K562 (cell line): ENCODE results near the gene NIPAL3. TPM values are rescaled to one million over a fixed set of nuclear protein-coding genes. Genes with fewer than 3 reads are reported as not detected.
A peak's percentile ranks its signal among the peaks of the same experiment; 100 is the strongest.

Source experiments
- CAMTA2 ChIP-seq: fragments of 250-450 bp; sonication (Bioruptor Pico); conservative IDR thresholded peaks from 2 replicates; pipeline ENCODE4 v1.5.1; 2022
- CBFA2T3 ChIP-seq: fragments of 450-650 bp; IDR thresholded peaks from 2 replicates; pipeline ENCODE4 v1.6.1; 2017
- EWSR1 ChIP-seq: fragments of 450-650 bp; IDR thresholded peaks from 2 replicates; pipeline ENCODE4 v1.6.1; 2018; ENCODE audit warnings: borderline replicate concordance, mild to moderate bottlenecking, low read depth, moderate library complexity; ENCODE audit not compliant: partially characterized antibody
- FOXK2 ChIP-seq, 2 experiments: fragments of 450-650 bp; IDR thresholded peaks in 1 of 2; conservative IDR thresholded peaks in 1 of 2; 2 replicates each; pipeline ENCODE4 v1.6.1; 2016; ENCODE audit warnings: low read depth in 2 of 2, mild to moderate bottlenecking in 1 of 2
- HLTF ChIP-seq: fragments of 450-650 bp; IDR thresholded peaks from 2 replicates; pipeline ENCODE4 v1.6.1; 2016
- L3MBTL2 ChIP-seq: fragments of 450-650 bp; IDR thresholded peaks from 2 replicates; pipeline ENCODE4 v1.6.1; 2016; ENCODE audit warnings: mild to moderate bottlenecking, moderate library complexity
- NFE2 ChIP-seq: IDR thresholded peaks from 2 replicates; pipeline ENCODE4 v1.6.1; 2014; ENCODE audit warnings: antibody characterized with exemption, low read depth
- PCBP1 ChIP-seq: fragments of 200-400 bp; formaldehyde crosslinking; IDR thresholded peaks from 2 replicates; pipeline ENCODE4 v1.6.1; 2018; ENCODE audit warnings: mild to moderate bottlenecking, low read depth, low read length; ENCODE audit not compliant: poor library complexity, severe bottlenecking
- SIX5 ChIP-seq, 2 experiments: IDR thresholded peaks; 2 replicates each; pipeline ENCODE4 v1.6.1; 2011; ENCODE audit warnings: low read length in 2 of 2, borderline replicate concordance in 1 of 2, low read depth in 1 of 2, mild to moderate bottlenecking in 1 of 2, moderate library complexity in 1 of 2; ENCODE audit not compliant: insufficient read depth in 1 of 2
- SRF ChIP-seq, 2 experiments: fragments of 250-450, 450-650 bp in 1 of 2; sonication (Bioruptor Pico) in 1 of 2; sonication (generic) in 1 of 2; formaldehyde crosslinking; IDR thresholded peaks; 2 replicates each; pipeline versions ENCODE4 v1.5.0 to v1.5.1; 2020 to 2022; ENCODE audit warnings: mild to moderate bottlenecking in 1 of 2, missing genetic modification reagents in 1 of 2
- TCF3 ChIP-seq: sonication (generic); formaldehyde crosslinking; IDR thresholded peaks from 2 replicates; pipeline ENCODE4 v1.4.0; 2020; ENCODE audit warnings: mild to moderate bottlenecking, missing genetic modification reagents
- TEAD1 ChIP-seq, 2 experiments: fragments of 450-650 bp in 1 of 2; sonication (generic) in 1 of 2; formaldehyde crosslinking; IDR thresholded peaks; 2 replicates each; pipeline versions ENCODE4 v1.4.0 to v1.8.0; 2020 to 2022; ENCODE audit warnings: mild to moderate bottlenecking in 2 of 2, missing genetic modification reagents in 1 of 2
- polyA plus RNA-seq, 8 experiments: library from polyadenylated mRNA; depleted of rRNA in 4 of 8; stranded (reverse) in 5 of 8; unstranded in 3 of 8; fragments of >200 nt; fragmentation: Nextera tagmentation in 2 of 8; fragmentation: Illumina TruSeq in 1 of 8; extraction: Ambion mirVana in 2 of 8; extraction: Trizol in 1 of 8; gene quantifications; 2 replicates each; pipeline versions ENCODE4 v1.2.1 to v1.2.3, GENCODE V29; 2011 to 2014; ENCODE audit warnings: inconsistent platforms in 1 of 8, missing spikeins in 1 of 8
- total RNA-seq, 7 experiments: library from RNA; depleted of rRNA in 6 of 7; stranded (reverse); fragments of >200 nt in 6 of 7; fragmentation: Illumina TruSeq in 2 of 7; extraction: Trizol in 2 of 7; gene quantifications; 2 replicates each; pipeline versions ENCODE4 v1.2.1 to v1.2.3, GENCODE V29; 2011 to 2021; ENCODE audit warnings: low replicate concordance in 1 of 7
- TF ChIP-seq, protein P1 (sequence below), 2 experiments: fragments of 450-650 bp in 1 of 2; sonication (generic) in 1 of 2; formaldehyde crosslinking in 1 of 2; IDR thresholded peaks; 2 replicates each; pipeline versions ENCODE4 v1.7.1 to v1.9.0; 2016 to 2022; ENCODE audit warnings: inconsistent platforms in 1 of 2, mild to moderate bottlenecking in 1 of 2, missing genetic modification reagents in 1 of 2
- TF ChIP-seq, protein P2 (sequence below): sonication (generic); formaldehyde crosslinking; IDR thresholded peaks from 2 replicates; pipeline ENCODE4 v1.9.0; 2022; ENCODE audit warnings: mild to moderate bottlenecking, missing genetic modification reagents
- TF ChIP-seq, protein P3 (sequence below), 2 experiments: fragments of 250-450 bp in 1 of 2; fragments of 450-650 bp in 1 of 2; sonication (Bioruptor Pico) in 1 of 2; IDR thresholded peaks; 2 replicates each; pipeline versions ENCODE4 v1.6.1 to v1.8.0; 2016 to 2021; ENCODE audit warnings: mild to moderate bottlenecking in 2 of 2, moderate library complexity in 2 of 2, missing compliant biosample characterization in 1 of 2, missing genetic modification characterization in 1 of 2

Gene NIPAL3
- total and polyA plus RNA-seq, 9 of the 15 experiments (the other 6 are each of a cell fraction or from before 2014, with no cell fraction given) = 10.5 to 26.3 (median 16.0) TPM

- TF ChIP-seq, protein P1, sequence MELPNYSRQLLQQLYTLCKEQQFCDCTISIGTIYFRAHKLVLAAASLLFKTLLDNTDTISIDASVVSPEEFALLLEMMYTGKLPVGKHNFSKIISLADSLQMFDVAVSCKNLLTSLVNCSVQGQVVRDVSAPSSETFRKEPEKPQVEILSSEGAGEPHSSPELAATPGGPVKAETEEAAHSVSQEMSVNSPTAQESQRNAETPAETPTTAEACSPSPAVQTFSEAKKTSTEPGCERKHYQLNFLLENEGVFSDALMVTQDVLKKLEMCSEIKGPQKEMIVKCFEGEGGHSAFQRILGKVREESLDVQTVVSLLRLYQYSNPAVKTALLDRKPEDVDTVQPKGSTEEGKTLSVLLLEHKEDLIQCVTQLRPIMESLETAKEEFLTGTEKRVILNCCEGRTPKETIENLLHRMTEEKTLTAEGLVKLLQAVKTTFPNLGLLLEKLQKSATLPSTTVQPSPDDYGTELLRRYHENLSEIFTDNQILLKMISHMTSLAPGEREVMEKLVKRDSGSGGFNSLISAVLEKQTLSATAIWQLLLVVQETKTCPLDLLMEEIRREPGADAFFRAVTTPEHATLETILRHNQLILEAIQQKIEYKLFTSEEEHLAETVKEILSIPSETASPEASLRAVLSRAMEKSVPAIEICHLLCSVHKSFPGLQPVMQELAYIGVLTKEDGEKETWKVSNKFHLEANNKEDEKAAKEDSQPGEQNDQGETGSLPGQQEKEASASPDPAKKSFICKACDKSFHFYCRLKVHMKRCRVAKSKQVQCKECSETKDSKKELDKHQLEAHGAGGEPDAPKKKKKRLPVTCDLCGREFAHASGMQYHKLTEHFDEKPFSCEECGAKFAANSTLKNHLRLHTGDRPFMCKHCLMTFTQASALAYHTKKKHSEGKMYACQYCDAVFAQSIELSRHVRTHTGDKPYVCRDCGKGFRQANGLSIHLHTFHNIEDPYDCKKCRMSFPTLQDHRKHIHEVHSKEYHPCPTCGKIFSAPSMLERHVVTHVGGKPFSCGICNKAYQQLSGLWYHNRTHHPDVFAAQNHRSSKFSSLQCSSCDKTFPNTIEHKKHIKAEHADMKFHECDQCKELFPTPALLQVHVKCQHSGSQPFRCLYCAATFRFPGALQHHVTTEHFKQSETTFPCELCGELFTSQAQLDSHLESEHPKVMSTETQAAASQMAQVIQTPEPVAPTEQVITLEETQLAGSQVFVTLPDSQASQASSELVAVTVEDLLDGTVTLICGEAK (IDR thresholded peaks at IDR 0.05) = peak; percentile 38; the same call in 1 of the 2 replicates
- TF ChIP-seq, protein P1 (CRISPR knock-in tag; IDR thresholded peaks at IDR 0.05) = no peak
- no peak for TF ChIP-seq L3MBTL2
- TF ChIP-seq CAMTA2 = no peak
- no peak for TF ChIP-seq TEAD1 (CRISPR knock-in tag; IDR thresholded peaks at IDR 0.05)
- peak; percentile 21; the same call in 1 of the 2 replicates for TF ChIP-seq TCF3
- TF ChIP-seq PCBP1 = no peak
- TF ChIP-seq, protein P2, sequence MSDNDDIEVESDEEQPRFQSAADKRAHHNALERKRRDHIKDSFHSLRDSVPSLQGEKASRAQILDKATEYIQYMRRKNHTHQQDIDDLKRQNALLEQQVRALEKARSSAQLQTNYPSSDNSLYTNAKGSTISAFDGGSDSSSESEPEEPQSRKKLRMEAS = peak; percentile 70
- TF ChIP-seq CBFA2T3 = 0 out of 2 replicates have a peak, but pooled peaks have one; percentile 5
- TF ChIP-seq NFE2 = no peak
- TF ChIP-seq, protein P3, sequence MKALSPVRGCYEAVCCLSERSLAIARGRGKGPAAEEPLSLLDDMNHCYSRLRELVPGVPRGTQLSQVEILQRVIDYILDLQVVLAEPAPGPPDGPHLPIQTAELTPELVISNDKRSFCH (CRISPR knock-in tag; IDR thresholded peaks at IDR 0.05) = no peak
- TF ChIP-seq, protein P3 (tag; IDR thresholded peaks at IDR 0.05) = no peak
- TF ChIP-seq EWSR1 = no peak
- no peak for TF ChIP-seq SIX5 (IDR thresholded peaks at IDR 0.05; ENCODE audit: borderline replicate concordance in 1 of 2, insufficient read depth in 1 of 2, low read depth in 1 of 2, low read length in 2 of 2)
- TF ChIP-seq FOXK2 (conservative IDR thresholded peaks at IDR 0.05 in 1 of 2, IDR thresholded peaks at IDR 0.05 in 1 of 2; ENCODE audit: low read depth in 2 of 2) = 0 out of 4 replicates have a peak, but pooled peaks of 1 of the 2 experiments have one; percentile 9
- 0 out of 2 replicates have a peak, but pooled peaks have one; percentile 50 for TF ChIP-seq HLTF
- TF ChIP-seq SRF (CRISPR knock-in tag; IDR thresholded peaks at IDR 0.05) = peak in 1 of 2 experiments; percentile 30; a peak in 1 of 4 replicates
Measured at GRCh38 chr1:24418898-24419628, 3.5 kb downstream of the NIPAL3 start (continued).
